Parathyroid adenoma (tissue), 2 donors: ENCODE measurements around the gene BOD1L1.

Experiments
- H2AFZ ChIP-seq: fragments of 300-600 bp; sonication (generic); one replicate; pipeline ENCODE4 v1.7.0; 2017; ENCODE audit warnings: antibody characterized with exemption, mild to moderate bottlenecking
- H3K27ac ChIP-seq: fragments of 300-600 bp; sonication (generic); one replicate; pipeline ENCODE4 v1.7.0; 2017
- H3K27me3 ChIP-seq: fragments of 300-600 bp; sonication (generic); one replicate; pipeline ENCODE4 v1.7.0; 2017; ENCODE audit warnings: low read length; ENCODE audit not compliant: control insufficient read depth, insufficient read depth
- H3K36me3 ChIP-seq: fragments of 300-600 bp; sonication (generic); one replicate; pipeline ENCODE4 v1.7.0; 2017; ENCODE audit warnings: low read length; ENCODE audit not compliant: control insufficient read depth, insufficient read depth
- H3K4me1 ChIP-seq: fragments of 300-600 bp; sonication (generic); one replicate; pipeline ENCODE4 v1.7.0; 2017; ENCODE audit warnings: control low read depth
- H3K4me2 ChIP-seq: fragments of 300-600 bp; sonication (generic); one replicate; pipeline ENCODE4 v1.7.0; 2017; ENCODE audit warnings: low read length
- H3K4me3 ChIP-seq: fragments of 300-600 bp; sonication (generic); one replicate; pipeline ENCODE4 v1.7.0; 2017; ENCODE audit warnings: low read depth, low read length
- H3K79me2 ChIP-seq: fragments of 300-600 bp; sonication (generic); one replicate; pipeline ENCODE4 v1.7.0; 2017; ENCODE audit warnings: control low read depth
- H3K9ac ChIP-seq: fragments of 300-600 bp; sonication (generic); one replicate; pipeline ENCODE4 v1.7.0; 2017; ENCODE audit warnings: mild to moderate bottlenecking
- H3K9me3 ChIP-seq: fragments of 300-600 bp; sonication (generic); one replicate; pipeline ENCODE4 v1.7.0; 2017; ENCODE audit warnings: low read length; ENCODE audit not compliant: control insufficient read depth
- CTCF ChIP-seq: fragments of 300-600 bp; sonication (generic); IDR thresholded peaks from one replicate; pipeline ENCODE4 v1.7.0; 2017; ENCODE audit warnings: antibody characterized with exemption, mild to moderate bottlenecking
- donor health status: primary hyperparathyroidism.

BOD1L1 gene

GRCh38 chr4:13542577-13543031 lies 84.9 kb downstream of the BOD1L1 start:
- no peaks in the 10 kb centered on the region for H3K36me3 ChIP-seq

GRCh38 chr4:13541720-13542576 lies 85.6 kb downstream of the BOD1L1 start:
- Histone ChIP-seq H3K9ac (no peak overlapping the region), H3K4me3 (no peak overlapping the region), H3K4me1 (no peaks in the 10 kb centered on the region), H3K9me3 (no peaks in the 10 kb centered on the region), H3K27me3 (peaks cover 11% of the 10 kb centered on the region), H3K27ac (no peak overlapping the region), H2AFZ (no peak overlapping the region), H3K4me2 (no peak overlapping the region), H3K36me3 (no peaks in the 10 kb centered on the region), H3K79me2 (no peaks in the 10 kb centered on the region)
- TF ChIP-seq CTCF = no peak

More at GRCh38 chr4:13542577-13543031, 84.9 kb downstream of the BOD1L1 start:
- Histone ChIP-seq H3K9me3 (no peaks in the 10 kb centered on the region), H3K79me2 (no peaks in the 10 kb centered on the region), H3K27ac (no peak overlapping the region), H2AFZ (no peak overlapping the region), H3K4me3 (no peak overlapping the region), H3K4me1 (no peaks in the 10 kb centered on the region), H3K4me2 (no peak overlapping the region), H3K9ac (no peak overlapping the region), H3K27me3 (peaks cover 13% of the 10 kb centered on the region)
- no peak for TF ChIP-seq CTCF

- Histone ChIP-seq H2AFZ (no peak overlapping the region), H3K9me3 (no peaks in the 10 kb centered on the region), H3K4me3 (no peak overlapping the region), H3K27ac (no peak overlapping the region), H3K27me3 (peaks cover 3% of the 10 kb centered on the region), H3K9ac (no peak overlapping the region), H3K4me2 (no peak overlapping the region), H3K79me2 (no peaks in the 10 kb centered on the region), H3K36me3 (no peaks in the 10 kb centered on the region), H3K4me1 (no peaks in the 10 kb centered on the region)
- TF ChIP-seq CTCF = no peak
Measured at GRCh38 chr4:13541176-13541604, 86.3 kb downstream of the BOD1L1 start.

GRCh38 chr4:13540446-13541175 lies 86.9 kb downstream of the BOD1L1 start:
- Histone ChIP-seq H3K9me3 (no peaks in the 10 kb centered on the region), H3K36me3 (no peaks in the 10 kb centered on the region), H3K4me3 (no peak overlapping the region), H2AFZ (no peak overlapping the region), H3K9ac (no peak overlapping the region), H3K4me2 (no peak overlapping the region), H3K4me1 (no peaks in the 10 kb centered on the region), H3K27ac (no peak overlapping the region), H3K79me2 (no peaks in the 10 kb centered on the region), H3K27me3 (peaks cover 4% of the 10 kb centered on the region)
- no peak for TF ChIP-seq CTCF
